ENCODE measurements around the gene COL12A1.

GRCh38 chr6:75180864-75181263 lies 25.0 kb downstream of the COL12A1 start:
- TF ChIP-seq POLR2A (IDR thresholded peaks at IDR 0.05) (no peak), CTCF (IDR thresholded peaks at IDR 0.05) (no peak)
